ENCODE results near the gene TOMM5. TPM values are rescaled to one million over a fixed set of nuclear protein-coding genes. Genes with fewer than 3 reads are reported as not detected.

The TOMM5 gene
- total RNA-seq, 2 donors from 2014 or later = 110 to 115 TPM

DNA sequence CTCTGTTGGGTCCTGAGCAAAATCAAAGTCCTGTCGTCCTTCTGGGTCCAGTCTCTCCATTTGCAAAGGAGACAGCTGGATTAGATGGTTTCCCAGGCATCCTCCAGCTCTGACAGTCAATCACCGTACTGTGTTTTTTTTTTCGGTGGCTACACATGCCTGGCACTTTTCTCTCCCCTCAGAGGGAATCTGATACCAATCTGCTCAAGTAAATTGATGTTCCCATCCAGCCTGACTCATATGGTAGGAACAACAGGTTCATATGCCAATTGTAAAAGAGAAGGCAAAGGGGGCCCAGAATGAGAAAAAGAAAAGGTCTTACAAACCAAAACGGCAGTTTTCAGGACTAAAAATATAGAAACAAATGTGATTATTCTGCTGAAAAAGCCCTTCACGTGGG, 17.4 kb downstream of the TOMM5 start:
- H3K27ac ChIP-seq (ENCODE audit: low read depth, low read length) = peak overlapping the region; percentile 64
- Mint-ChIP-seq H3K4me3 (peak overlapping the region; percentile 82), H3K36me3 (ENCODE audit: low read depth) (peaks cover 10% of the 10 kb centered on the region), H3K27me3 (ENCODE audit: insufficient read depth) (no peaks in the 10 kb centered on the region), H3K9me3 (no peaks in the 10 kb centered on the region), H3K4me1 (peaks cover 38% of the 10 kb centered on the region), H3K27ac (no peak overlapping the region)
- H3K27me3 ChIP-seq (ENCODE audit: control insufficient read depth, insufficient read depth, low read length, poor library complexity, severe bottlenecking) = no peaks in the 10 kb centered on the region
- no peaks in the 10 kb centered on the region for H3K9me3 ChIP-seq (ENCODE audit: control insufficient read depth, low read length)
- H3K4me1 ChIP-seq (ENCODE audit: control insufficient read depth, insufficient read depth, low read length) = peaks cover 10% of the 10 kb centered on the region
- TF ChIP-seq, protein P1, sequence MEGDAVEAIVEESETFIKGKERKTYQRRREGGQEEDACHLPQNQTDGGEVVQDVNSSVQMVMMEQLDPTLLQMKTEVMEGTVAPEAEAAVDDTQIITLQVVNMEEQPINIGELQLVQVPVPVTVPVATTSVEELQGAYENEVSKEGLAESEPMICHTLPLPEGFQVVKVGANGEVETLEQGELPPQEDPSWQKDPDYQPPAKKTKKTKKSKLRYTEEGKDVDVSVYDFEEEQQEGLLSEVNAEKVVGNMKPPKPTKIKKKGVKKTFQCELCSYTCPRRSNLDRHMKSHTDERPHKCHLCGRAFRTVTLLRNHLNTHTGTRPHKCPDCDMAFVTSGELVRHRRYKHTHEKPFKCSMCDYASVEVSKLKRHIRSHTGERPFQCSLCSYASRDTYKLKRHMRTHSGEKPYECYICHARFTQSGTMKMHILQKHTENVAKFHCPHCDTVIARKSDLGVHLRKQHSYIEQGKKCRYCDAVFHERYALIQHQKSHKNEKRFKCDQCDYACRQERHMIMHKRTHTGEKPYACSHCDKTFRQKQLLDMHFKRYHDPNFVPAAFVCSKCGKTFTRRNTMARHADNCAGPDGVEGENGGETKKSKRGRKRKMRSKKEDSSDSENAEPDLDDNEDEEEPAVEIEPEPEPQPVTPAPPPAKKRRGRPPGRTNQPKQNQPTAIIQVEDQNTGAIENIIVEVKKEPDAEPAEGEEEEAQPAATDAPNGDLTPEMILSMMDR (conservative IDR thresholded peaks at IDR 0.05) = no peak
- H3K36me3 ChIP-seq (ENCODE audit: control insufficient read depth, insufficient read depth, low read length) = peaks cover 15% of the 10 kb centered on the region
- DNase-seq = no peak
- peak overlapping the region; percentile 56 for H3K9ac ChIP-seq (ENCODE audit: extremely low read depth, low read length, poor library complexity, severe bottlenecking)
- 64 to 85% methylated on average over 2 to 5 of the region's 5 CpGs for WGBS, 2 experiments (ENCODE audit: insufficient coverage in 1 of 2, insufficient read length in 1 of 2)
- peak overlapping the region; percentile 87 for H3K4me3 ChIP-seq (ENCODE audit: low read length)

DNA sequence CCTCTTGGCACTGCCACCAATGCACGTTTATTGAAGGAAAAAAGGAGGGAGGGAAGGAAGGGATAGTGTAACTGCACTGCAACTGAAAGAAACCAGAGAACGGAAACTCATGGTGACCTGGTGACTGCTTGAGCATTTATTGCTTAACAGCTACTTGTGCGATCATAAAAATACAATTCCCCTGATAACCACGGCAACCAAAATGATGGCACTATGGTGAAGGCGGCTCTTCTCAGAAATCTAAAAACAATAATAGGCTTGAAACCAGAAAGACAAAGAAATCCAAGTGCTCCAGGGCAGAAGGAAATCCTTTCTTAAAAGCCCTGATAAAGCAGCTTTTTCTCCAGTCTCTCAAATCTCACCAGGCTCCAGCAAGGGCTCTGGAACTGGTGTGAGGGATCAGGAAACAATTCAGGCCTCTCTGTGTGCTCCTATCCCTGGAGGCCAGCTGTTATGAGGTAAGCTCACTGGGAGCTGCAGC, 18.1 kb downstream of the TOMM5 start:
- H3K27ac ChIP-seq (ENCODE audit: low read depth, low read length) = peak overlapping the region; percentile 64
- TF ChIP-seq, protein P1 (conservative IDR thresholded peaks at IDR 0.05) = no peak
- peaks cover 38% of the 10 kb centered on the region for H3K4me1 Mint-ChIP-seq
- H3K4me1 ChIP-seq (ENCODE audit: control insufficient read depth, insufficient read depth, low read length) = peaks cover 10% of the 10 kb centered on the region
- no peak for DNase-seq
- H3K27me3 Mint-ChIP-seq (ENCODE audit: insufficient read depth) = no peaks in the 10 kb centered on the region
- peak overlapping the region; percentile 87 for H3K4me3 ChIP-seq (ENCODE audit: low read length)
- no peaks in the 10 kb centered on the region for H3K9me3 Mint-ChIP-seq
- H3K36me3 ChIP-seq (ENCODE audit: control insufficient read depth, insufficient read depth, low read length) = peaks cover 15% of the 10 kb centered on the region
- no peaks in the 10 kb centered on the region for H3K9me3 ChIP-seq (ENCODE audit: control insufficient read depth, low read length)
- 75% methylated on average over 5 of the region's 5 CpGs; no CpG with 5 or more reads in 1 of the 2 experiments for WGBS, 2 experiments (ENCODE audit: insufficient coverage in 1 of 2, insufficient read length in 1 of 2)
- H3K4me3 Mint-ChIP-seq = peak overlapping the region; percentile 82
- H3K27me3 ChIP-seq (ENCODE audit: control insufficient read depth, insufficient read depth, low read length, poor library complexity, severe bottlenecking) = no peaks in the 10 kb centered on the region
- H3K9ac ChIP-seq (ENCODE audit: extremely low read depth, low read length, poor library complexity, severe bottlenecking) = no peak overlapping the region
- peak overlapping the region; percentile 74 for H3K27ac Mint-ChIP-seq
- peaks cover 14% of the 10 kb centered on the region for H3K36me3 Mint-ChIP-seq (ENCODE audit: low read depth)

DNA sequence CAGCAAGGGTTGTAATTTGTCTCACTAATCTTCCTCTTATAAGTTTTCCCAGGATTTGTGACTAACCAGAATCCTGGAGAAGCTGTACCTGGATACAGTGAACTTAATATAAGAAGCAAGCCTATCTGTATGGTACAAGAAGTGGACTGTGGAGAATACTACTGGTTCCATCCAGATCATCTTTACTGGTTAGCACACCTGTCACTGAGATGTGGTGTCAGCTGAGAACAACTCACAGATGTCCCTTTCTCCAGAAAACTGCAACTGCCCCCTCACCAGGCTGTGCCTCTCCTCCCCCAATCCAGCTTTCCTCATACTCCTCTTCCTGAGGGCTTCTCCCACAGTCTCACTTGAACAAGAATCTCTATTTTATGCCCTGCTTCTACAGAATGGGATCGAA, 21.1 kb downstream of the TOMM5 start:
- no peak overlapping the region for H3K27ac ChIP-seq (ENCODE audit: low read depth, low read length)
- Mint-ChIP-seq H3K9me3 (no peaks in the 10 kb centered on the region), H3K4me3 (no peak overlapping the region), H3K36me3 (ENCODE audit: low read depth) (peaks cover 26% of the 10 kb centered on the region), H3K27me3 (ENCODE audit: insufficient read depth) (no peaks in the 10 kb centered on the region), H3K27ac (no peak overlapping the region), H3K4me1 (peaks cover 30% of the 10 kb centered on the region)
- peaks cover 8% of the 10 kb centered on the region for H3K4me1 ChIP-seq (ENCODE audit: control insufficient read depth, insufficient read depth, low read length)
- TF ChIP-seq, protein P1 (conservative IDR thresholded peaks at IDR 0.05) = no peak
- no CpG with 5 or more reads among the region's 1 CpG for WGBS, 2 experiments (ENCODE audit: insufficient coverage in 1 of 2, insufficient read length in 1 of 2)
- no peak for DNase-seq
- peaks cover 31% of the 10 kb centered on the region for H3K36me3 ChIP-seq (ENCODE audit: control insufficient read depth, insufficient read depth, low read length)
- no peaks in the 10 kb centered on the region for H3K27me3 ChIP-seq (ENCODE audit: control insufficient read depth, insufficient read depth, low read length, poor library complexity, severe bottlenecking)
- H3K4me3 ChIP-seq (ENCODE audit: low read length) = no peak overlapping the region
- no peak overlapping the region for H3K9ac ChIP-seq (ENCODE audit: extremely low read depth, low read length, poor library complexity, severe bottlenecking)
- peaks cover 6% of the 10 kb centered on the region for H3K9me3 ChIP-seq (ENCODE audit: control insufficient read depth, low read length)

Measured in endodermal cell (in vitro differentiated cells).